ENCODE data around the gene THG1L. TPM values are rescaled to one million over a fixed set of nuclear protein-coding genes. Genes with fewer than 3 reads are reported as not detected.

The THG1L gene
- total RNA-seq, 1 donor from 2014 or later, result 11.3 TPM

DNA sequence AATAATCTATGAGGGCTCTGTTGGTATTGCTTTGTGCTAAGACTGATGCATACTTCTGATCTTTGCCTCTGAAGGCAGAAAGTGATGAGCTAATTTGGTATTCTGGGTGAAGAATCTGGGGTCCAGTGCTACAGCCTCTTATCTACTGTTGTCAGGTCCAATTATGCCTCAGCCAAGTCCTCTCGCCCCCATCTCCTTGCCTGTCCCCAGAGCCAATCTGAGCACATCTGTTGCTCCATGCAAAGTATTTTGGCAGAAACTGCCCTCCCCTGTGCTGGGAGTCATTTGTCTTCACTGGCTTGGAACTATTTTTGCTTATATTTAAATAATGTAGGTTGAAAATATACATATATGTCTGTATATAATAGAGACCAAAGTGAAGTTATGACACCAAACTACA, 35.7 kb downstream of the THG1L start:
- intact Hi-C loops (cut with DNase I), result no loop called here
- no peaks in the 10 kb centered on the region for H3K27me3 ChIP-seq (ENCODE audit: low read depth)
- TF ChIP-seq, protein P1, sequence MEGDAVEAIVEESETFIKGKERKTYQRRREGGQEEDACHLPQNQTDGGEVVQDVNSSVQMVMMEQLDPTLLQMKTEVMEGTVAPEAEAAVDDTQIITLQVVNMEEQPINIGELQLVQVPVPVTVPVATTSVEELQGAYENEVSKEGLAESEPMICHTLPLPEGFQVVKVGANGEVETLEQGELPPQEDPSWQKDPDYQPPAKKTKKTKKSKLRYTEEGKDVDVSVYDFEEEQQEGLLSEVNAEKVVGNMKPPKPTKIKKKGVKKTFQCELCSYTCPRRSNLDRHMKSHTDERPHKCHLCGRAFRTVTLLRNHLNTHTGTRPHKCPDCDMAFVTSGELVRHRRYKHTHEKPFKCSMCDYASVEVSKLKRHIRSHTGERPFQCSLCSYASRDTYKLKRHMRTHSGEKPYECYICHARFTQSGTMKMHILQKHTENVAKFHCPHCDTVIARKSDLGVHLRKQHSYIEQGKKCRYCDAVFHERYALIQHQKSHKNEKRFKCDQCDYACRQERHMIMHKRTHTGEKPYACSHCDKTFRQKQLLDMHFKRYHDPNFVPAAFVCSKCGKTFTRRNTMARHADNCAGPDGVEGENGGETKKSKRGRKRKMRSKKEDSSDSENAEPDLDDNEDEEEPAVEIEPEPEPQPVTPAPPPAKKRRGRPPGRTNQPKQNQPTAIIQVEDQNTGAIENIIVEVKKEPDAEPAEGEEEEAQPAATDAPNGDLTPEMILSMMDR (IDR thresholded peaks at IDR 0.05), result no peak
- no peaks in the 10 kb centered on the region for H3K36me3 ChIP-seq
- H3K4me3 ChIP-seq, result no peak overlapping the region
- DNase-seq, result no peak
- no peak for ATAC-seq
- no peaks in the 10 kb centered on the region for H3K4me1 ChIP-seq
- H3K9me3 ChIP-seq, result no peaks in the 10 kb centered on the region
- no peak overlapping the region for H3K27ac ChIP-seq

DNA sequence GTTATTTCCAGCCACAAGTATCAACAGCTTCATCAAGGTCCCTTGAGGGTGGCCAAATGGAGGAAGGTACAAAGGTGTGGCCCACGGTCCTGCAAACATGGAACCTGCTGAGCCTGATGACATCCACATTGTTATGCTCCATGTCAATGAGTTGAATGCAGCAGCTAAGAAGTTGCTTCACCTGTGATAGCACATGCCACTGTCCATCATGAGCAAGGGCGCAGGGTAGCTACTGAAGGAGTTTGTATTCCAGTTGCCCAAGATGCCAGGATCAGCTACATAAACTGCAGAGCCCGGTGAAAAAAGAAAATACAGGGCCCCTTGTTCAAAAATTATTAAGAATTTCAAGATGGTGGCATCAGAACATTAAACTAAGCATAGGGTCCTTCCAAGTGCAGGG, 36.5 kb downstream of the THG1L start:
- H3K36me3 ChIP-seq, result no peaks in the 10 kb centered on the region
- ATAC-seq (no peak), DNase-seq (no peak)
- no peaks in the 10 kb centered on the region for H3K4me1 ChIP-seq
- H3K4me3 ChIP-seq, result no peak overlapping the region
- intact Hi-C loops (cut with DNase I), result no loop called here
- TF ChIP-seq, protein P1 (IDR thresholded peaks at IDR 0.05), result no peak
- no peak overlapping the region for H3K27ac ChIP-seq
- H3K9me3 ChIP-seq, result no peaks in the 10 kb centered on the region
- H3K27me3 ChIP-seq (ENCODE audit: low read depth), result no peaks in the 10 kb centered on the region

DNA sequence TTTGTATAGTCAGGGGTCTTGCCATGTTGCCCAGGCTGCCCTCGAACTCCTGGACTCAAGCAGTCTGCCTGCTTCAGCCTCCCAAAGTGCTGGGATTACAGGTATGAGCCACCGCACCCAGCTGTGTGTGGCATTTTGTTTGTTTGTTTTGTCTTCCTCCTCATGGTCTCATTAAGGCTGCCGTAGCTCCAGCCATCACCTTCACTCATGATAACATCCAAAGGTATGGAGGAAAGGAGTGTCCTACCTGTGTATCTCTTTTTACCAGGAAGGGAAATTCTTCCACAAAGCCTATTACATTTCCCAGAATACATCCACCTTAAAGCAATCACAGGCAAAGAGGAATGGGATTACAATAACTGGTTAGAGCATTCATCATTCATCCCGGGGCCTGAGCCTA, 39.4 kb downstream of the THG1L start:
- no peak overlapping the region for H3K27ac ChIP-seq
- H3K4me1 ChIP-seq, result no peaks in the 10 kb centered on the region
- H3K36me3 ChIP-seq, result no peaks in the 10 kb centered on the region
- DNase-seq, result no peak
- no peak overlapping the region for H3K4me3 ChIP-seq
- H3K27me3 ChIP-seq (ENCODE audit: low read depth), result no peaks in the 10 kb centered on the region
- intact Hi-C loops (cut with DNase I), result no loop called here
- no peak for ATAC-seq
- TF ChIP-seq, protein P1 (IDR thresholded peaks at IDR 0.05), result no peak
- H3K9me3 ChIP-seq, result no peaks in the 10 kb centered on the region

DNA sequence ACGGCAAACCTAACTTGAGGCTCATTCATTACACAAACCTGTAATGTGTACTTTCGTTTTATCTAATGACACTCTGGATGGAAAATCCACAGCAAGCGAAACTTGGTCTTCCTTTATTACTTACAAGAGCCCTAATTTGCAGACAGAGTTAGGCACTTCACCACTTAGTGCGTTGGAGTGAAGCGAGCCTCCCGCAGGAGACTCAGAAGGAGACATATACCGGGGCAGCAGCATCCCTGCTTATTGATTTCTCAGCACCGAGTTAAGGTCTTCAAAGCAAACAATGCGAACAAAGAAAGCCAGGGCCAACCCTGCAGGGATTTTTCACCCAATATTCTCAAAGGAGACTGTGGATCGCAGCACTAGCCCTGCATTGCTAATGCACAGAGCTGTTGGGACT, 40.9 kb downstream of the THG1L start:
- Histone ChIP-seq H3K9me3 (no peaks in the 10 kb centered on the region), H3K4me3 (no peak overlapping the region), H3K27ac (no peak overlapping the region), H3K36me3 (no peaks in the 10 kb centered on the region), H3K4me1 (no peaks in the 10 kb centered on the region), H3K27me3 (ENCODE audit: low read depth) (no peaks in the 10 kb centered on the region)
- no peak for ATAC-seq
- DNase-seq, result no peak
- TF ChIP-seq, protein P1 (IDR thresholded peaks at IDR 0.05), result no peak
- intact Hi-C loops (cut with DNase I), result no loop called here

DNA sequence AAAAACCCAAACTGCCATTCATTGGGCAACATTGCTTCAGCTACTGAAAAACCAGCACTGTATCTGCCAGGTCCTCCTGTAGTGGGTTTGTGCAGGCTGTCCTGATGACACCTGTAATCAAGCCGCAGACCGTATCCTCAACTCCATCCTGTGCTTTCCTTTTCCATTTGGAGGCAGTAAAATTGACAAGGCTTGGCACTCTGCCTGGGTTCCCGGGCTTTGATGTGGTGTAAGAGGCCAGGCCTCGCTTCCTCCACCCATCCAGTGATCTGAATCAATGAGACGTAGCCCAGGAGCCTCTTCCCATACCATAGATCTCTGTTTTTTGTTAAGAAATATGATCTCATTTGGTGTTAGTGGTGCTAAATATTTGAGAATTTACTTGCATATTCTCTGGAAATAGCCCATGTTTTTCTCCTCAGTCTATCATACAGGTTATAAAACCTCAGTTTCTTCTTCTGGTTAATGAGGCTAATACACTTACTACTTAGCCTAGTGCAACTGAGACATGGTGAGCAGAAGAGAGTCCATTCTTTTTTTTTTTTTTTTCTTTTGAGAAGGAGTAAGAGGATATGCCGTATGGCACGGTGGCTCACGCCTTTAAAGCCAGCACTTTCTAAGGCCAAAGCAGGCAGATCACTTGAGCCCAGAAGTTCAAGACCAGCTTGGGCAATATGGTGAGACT, 47.0 kb downstream of the THG1L start:
- no peaks in the 10 kb centered on the region for H3K9me3 ChIP-seq
- TF ChIP-seq, protein P1 (IDR thresholded peaks at IDR 0.05), result no peak
- H3K4me1 ChIP-seq, result no peaks in the 10 kb centered on the region
- no peak for DNase-seq
- no peaks in the 10 kb centered on the region for H3K36me3 ChIP-seq
- no peak overlapping the region for H3K27ac ChIP-seq
- H3K4me3 ChIP-seq, result no peak overlapping the region
- no peaks in the 10 kb centered on the region for H3K27me3 ChIP-seq (ENCODE audit: low read depth)
- ATAC-seq, result no peak
- intact Hi-C loops (cut with DNase I), result no loop called here

Data from lower lobe of right lung (tissue), 2 donors.